Suprapubic skin (tissue), 4 donors: Measurements from ENCODE around the gene NAA60.

ENCODE experiments used
- CTCF ChIP-seq, 2 donors: fragments of 200-600 bp in 1 of 2; fragments of 450-650 bp in 1 of 2; sonication (generic) in 1 of 2; IDR thresholded peaks; one replicate each; pipeline ENCODE4 v1.5.1; 2016 to 2019; ENCODE audit warnings: antibody characterized with exemption in 2 of 2, mild to moderate bottlenecking in 1 of 2, moderate library complexity in 1 of 2
- EP300 ChIP-seq: sonication (generic); formaldehyde crosslinking; IDR thresholded peaks from one replicate; pipeline ENCODE4 v1.6.1; 2017; ENCODE audit warnings: antibody characterized with exemption
- POLR2A ChIP-seq, 2 donors: fragments of 450-650 bp; IDR thresholded peaks; one replicate each; pipeline ENCODE4 v1.6.1; 2017; ENCODE audit warnings: antibody characterized with exemption in 2 of 2, mild to moderate bottlenecking in 2 of 2, moderate library complexity in 2 of 2
- POLR2AphosphoS5 ChIP-seq, 3 donors: sonication (generic); formaldehyde crosslinking; IDR thresholded peaks; one replicate each; pipeline ENCODE4 v1.6.1; 2017; ENCODE audit warnings: antibody characterized with exemption in 3 of 3

- TF ChIP-seq POLR2AphosphoS5 (IDR thresholded peaks at IDR 0.05) (no peak), CTCF (IDR thresholded peaks at IDR 0.05) (no peak), POLR2A (IDR thresholded peaks at IDR 0.05) (no peak), EP300 (no peak)
These were observed 77.4 kb downstream of the NAA60 start for GRCh38 chr16:3520841-3521240.
